Esophagus muscularis mucosa (tissue), 4 donors: ENCODE results near the gene PGGT1B.

Experiments
- EP300 ChIP-seq: sonication (generic); formaldehyde crosslinking; IDR thresholded peaks from one replicate; pipeline ENCODE4 v1.6.1; 2017; ENCODE audit warnings: antibody characterized with exemption
- POLR2A ChIP-seq: fragments of 450-650 bp; IDR thresholded peaks from one replicate; pipeline ENCODE4 v1.6.1; 2017; ENCODE audit warnings: antibody characterized with exemption, moderate library complexity, mild to moderate bottlenecking, low read depth
- POLR2AphosphoS5 ChIP-seq, 2 donors: sonication (generic); formaldehyde crosslinking; IDR thresholded peaks; one replicate each; pipeline ENCODE4 v1.6.1; 2017; ENCODE audit warnings: antibody characterized with exemption in 2 of 2
- TF ChIP-seq, protein P1 (sequence below), 3 experiments: fragments of 200-600 bp in 2 of 3; fragments of 450-650 bp in 1 of 3; sonication (generic) in 2 of 3; IDR thresholded peaks; one replicate each; pipeline ENCODE4 v1.5.1; 2017 to 2019; ENCODE audit warnings: antibody characterized with exemption in 3 of 3, mild to moderate bottlenecking in 2 of 3, moderate library complexity in 1 of 3

DNA sequence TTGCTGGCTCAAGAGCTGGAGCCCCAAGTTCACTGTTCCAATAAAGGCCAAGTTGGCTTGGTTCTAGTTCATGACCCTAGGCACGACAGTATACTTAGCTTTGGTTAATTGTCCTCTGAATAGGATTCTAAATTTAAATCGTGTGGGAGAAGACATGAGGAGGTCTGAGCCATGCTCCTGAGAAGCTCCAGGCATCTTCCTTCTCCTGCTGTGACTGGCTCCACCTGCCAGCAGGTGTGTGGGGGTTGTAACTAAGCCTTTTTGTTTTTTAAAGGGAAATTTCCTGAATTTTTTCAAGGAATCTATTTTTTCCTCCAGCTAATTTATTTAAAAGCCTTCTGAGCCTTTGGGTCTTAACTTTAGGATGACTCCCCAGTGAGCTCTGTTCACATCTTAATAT lies 72.8 kb downstream of the PGGT1B start:
- no peak for TF ChIP-seq POLR2AphosphoS5 (IDR thresholded peaks at IDR 0.05)
- TF ChIP-seq, protein P1, sequence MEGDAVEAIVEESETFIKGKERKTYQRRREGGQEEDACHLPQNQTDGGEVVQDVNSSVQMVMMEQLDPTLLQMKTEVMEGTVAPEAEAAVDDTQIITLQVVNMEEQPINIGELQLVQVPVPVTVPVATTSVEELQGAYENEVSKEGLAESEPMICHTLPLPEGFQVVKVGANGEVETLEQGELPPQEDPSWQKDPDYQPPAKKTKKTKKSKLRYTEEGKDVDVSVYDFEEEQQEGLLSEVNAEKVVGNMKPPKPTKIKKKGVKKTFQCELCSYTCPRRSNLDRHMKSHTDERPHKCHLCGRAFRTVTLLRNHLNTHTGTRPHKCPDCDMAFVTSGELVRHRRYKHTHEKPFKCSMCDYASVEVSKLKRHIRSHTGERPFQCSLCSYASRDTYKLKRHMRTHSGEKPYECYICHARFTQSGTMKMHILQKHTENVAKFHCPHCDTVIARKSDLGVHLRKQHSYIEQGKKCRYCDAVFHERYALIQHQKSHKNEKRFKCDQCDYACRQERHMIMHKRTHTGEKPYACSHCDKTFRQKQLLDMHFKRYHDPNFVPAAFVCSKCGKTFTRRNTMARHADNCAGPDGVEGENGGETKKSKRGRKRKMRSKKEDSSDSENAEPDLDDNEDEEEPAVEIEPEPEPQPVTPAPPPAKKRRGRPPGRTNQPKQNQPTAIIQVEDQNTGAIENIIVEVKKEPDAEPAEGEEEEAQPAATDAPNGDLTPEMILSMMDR (IDR thresholded peaks at IDR 0.05): no peak
- no peak for TF ChIP-seq POLR2A
- no peak for TF ChIP-seq EP300
